Effector CD8-positive, alpha-beta T cell (primary cell): ENCODE results near the gene PRKCZ.

Experiments used
- DNase-seq: peaks from one replicate; lab custom pipeline; 2025; lab: John Stamatoyannopoulos, UW

PRKCZ gene

GRCh38 chr1:2229037-2229864 is 179.0 kb downstream of the PRKCZ start:
- DNase-seq = no peak

DNA sequence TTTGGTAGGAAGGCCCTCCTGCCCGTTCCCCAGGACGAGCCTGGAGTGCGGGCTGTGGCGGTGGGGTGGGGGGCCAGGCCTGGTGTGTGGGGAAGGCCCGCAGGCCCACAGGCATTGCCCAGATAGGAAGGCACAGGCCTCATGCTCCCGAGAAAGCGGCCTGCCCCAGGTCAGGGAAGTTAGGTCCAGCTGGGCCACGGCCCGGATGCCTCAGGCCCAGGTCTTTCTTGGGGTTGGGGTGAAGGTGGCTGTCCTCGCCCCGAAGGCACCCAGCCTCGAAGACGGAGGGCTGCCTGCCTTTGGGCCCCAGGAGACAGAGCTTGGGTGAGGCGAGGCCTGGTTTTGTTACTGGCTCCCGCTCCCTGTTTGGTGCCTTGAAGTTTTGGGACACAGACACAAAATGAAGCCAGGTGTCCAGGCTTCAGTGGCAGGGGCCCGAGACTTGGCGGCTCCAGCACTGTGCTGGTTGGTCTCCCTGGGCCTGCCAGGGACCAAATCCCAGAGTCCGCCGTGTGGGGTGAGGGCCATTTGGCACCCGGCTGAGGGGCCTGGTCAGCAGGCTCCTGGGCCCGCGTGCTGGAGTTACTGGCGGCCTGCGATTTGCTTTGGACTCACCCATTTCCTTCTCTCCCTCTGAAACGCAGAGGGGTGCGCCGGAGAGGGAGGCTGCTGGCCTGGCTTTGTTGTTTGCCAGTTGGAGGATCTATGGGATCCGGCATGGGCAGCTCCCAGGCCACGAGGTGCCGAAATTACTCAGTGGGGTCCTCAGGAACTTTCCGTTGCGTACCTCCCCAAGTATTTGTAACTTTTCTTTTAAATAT is 179.9 kb downstream of the PRKCZ start:
- no peak for DNase-seq

DNA sequence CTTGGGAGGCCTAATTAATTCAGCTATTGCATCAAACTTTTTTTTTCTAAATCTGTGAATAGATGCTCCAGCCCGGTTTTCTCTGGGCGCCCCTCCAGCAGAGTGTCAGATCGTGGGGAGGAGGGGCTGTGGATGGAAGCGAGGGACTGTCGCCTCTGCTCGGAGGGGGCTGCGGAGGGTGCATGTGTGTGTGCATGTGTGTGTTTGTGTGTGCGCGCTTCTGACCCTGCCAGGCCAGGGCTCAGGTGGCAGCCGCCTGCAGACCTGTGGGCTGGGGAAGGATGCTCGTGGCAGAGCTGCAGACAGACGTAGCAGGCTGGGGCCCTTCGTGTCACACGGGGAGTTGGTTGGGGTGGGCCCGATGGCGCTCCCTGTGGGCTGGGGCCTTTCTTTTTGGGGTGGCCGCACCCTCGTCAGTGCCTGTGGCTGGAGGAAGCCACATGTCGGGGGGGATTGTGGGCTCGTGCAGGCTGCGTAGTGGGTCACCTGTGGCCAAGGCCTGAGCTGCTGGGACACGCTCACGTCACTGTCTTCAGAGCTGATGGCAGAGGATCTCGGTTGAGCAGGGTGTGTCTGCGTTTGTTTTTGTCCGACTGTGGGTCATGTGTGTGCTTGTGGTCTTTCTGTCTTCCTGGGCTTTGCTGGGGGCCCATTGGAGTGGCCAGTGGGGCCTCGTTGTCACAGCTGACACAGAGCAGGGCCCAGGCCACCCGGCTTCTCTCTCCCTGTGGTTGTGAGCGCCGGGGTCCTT is 180.7 kb downstream of the PRKCZ start:
- peak; percentile 28 for DNase-seq

DNA sequence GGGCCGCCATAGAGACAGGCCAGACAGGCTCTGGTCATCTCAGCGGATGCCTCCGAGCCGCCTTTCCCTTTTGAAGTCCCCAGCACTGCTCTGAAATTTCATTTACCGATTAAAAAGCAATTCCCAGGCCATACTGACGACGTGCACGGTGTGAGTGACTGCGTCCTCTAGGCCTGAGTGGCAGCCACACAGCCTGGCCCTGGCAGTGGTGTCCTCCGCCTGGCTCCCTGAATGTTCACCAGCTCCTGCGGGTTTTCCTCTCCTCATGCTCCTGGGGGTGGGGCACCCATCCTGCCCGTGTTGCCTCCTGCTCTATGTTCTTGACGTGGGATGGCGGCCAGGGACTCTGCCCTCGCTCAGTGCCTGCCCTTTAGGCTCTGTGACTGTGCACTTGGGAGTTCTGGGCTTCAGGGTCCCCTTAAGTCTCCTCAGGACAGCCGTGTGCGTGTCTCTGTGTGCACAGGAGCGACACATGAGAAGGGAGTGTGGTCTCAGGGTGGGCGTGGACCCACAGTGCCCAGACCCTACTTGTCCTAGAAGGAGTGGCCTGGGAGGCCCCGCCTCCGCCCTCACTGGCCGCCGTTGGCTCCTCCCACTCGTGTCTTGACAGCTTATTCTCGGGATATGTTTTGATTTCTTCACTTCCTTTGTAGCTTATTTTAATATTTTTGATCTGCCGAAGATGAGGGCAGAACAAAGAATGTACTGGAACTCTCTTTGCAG is 181.5 kb downstream of the PRKCZ start:
- DNase-seq = peak; percentile 73

- DNase-seq = no peak
Measured at GRCh38 chr1:2232255-2232915, 182.2 kb downstream of the PRKCZ start.

DNA sequence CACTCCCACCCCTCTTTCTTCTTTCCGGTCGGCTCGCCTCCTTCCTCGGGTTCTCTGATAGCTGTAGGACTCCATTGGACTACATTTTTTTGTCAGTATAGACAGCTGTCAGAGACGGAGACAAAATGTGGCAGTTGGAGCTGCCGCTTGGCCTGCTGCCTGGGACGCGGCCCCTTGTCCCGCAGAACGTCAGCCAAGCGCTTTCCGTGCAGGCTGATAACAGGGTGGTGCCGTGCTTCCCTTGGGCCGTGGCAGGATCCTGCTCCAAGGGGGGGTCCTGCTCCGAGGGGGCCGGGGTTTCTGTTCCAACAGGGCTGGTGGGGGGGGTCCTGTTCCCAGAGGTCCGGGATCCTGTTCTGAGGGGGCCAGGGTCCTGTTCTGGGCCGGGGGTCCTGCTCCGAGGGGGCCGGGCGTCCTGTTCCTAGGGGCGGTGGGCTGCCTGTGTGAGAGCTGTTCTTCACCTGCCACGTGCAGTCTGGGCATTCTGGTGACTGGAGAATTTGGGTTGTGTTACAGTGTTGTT is 182.8 kb downstream of the PRKCZ start:
- no peak for DNase-seq

GRCh38 chr1:2233468-2233867 is 183.3 kb downstream of the PRKCZ start:
- DNase-seq = no peak

DNA sequence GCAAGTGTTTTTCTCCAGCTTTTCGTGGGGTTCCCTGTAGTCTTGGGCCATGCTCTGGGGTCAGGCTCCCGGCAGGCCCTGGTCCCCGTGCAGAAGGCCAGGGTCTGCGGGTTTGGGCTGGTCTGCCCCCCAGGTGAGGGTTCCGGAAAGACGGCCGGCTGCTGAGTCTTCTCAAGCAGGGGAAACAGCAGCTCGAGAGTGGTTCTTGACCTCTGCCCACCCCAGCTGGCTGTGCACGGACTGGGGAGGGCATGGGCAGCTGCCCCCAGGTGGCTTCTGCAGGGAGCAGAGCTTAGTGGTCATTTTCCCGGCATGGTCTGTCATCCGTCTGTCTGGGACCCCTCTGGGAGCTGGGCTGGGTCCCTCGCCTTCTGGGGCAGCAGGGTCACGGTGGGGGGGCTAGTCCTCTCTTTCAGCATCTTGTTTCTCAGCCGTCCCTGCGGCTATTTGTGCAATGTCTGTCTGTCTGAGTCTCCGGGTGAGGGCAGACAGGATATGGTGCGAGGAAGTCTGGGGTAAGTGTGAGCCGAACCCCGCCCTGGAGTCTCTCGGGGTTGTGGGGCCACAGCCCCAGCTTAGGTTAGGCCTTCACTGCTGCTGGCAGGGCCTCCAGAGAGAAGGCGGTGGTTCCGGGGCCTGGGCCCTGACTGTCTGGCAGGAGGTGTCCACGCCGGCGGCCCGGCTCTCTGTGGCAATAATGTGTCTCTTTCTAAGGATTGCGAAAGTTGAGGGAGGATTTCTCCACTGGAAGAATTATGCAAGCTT is 184.0 kb downstream of the PRKCZ start:
- peak; percentile 46 for DNase-seq

DNA sequence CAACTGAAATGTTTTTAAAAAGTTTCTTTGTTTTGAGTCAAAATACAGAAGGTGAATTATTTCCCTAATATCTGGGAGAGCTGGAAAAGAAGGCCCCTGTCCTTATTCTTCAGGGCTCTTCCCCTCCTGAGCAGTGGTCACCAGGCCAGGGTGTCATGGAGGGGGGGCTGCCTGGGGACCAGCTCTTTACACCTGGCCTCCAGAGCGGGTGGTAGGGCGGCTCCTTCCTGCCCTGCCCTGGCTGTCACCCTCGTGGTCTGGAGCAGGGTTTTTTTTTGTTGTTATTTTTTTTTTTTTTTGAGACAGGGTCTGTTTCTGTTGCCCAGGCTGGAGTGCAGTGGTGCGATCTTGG is 184.5 kb downstream of the PRKCZ start:
- no peak for DNase-seq
